ENCODE measurements around the gene TRAPPC12.
"Not testable (repeated sequence)": the region's sequence is repeated elsewhere in the genome, so short reads cannot be mapped to it uniquely, and the experiment has no call there.

TRAPPC12 gene

GRCh38 chr2:3449936-3450335 lies 70.4 kb downstream of the TRAPPC12 start:
- no peak overlapping the region for H3K9ac ChIP-seq (ENCODE audit: low read length)
- H3K27me3 ChIP-seq (ENCODE audit: control insufficient read depth in 1 of 2, insufficient read depth in 2 of 2, low read length in 2 of 2), result no peaks in the 10 kb centered on the region
- H3K36me3 ChIP-seq (ENCODE audit: insufficient read depth, low read length), result peaks cover 38% of the 10 kb centered on the region
- H3K27ac ChIP-seq (ENCODE audit: low read depth, low read length), result no peak overlapping the region
- H3K4me1 ChIP-seq (ENCODE audit: insufficient read depth, low read length), result peaks cover 8% of the 10 kb centered on the region
- H3K4me3 ChIP-seq (ENCODE audit: low read depth in 1 of 2, low read length in 2 of 2), result no peak overlapping the region
- H3K9me3 ChIP-seq (ENCODE audit: low read length), result no peaks in the 10 kb centered on the region

GRCh38 chr2:3450385-3451010 lies 71.0 kb downstream of the TRAPPC12 start:
- H3K9ac ChIP-seq (ENCODE audit: low read length), result no peak overlapping the region
- peaks cover 36% of the 10 kb centered on the region for H3K36me3 ChIP-seq (ENCODE audit: insufficient read depth, low read length)
- no peak overlapping the region for H3K27ac ChIP-seq (ENCODE audit: low read depth, low read length)
- H3K4me1 ChIP-seq (ENCODE audit: insufficient read depth, low read length), result peaks cover 8% of the 10 kb centered on the region
- H3K27me3 ChIP-seq (ENCODE audit: control insufficient read depth in 1 of 2, insufficient read depth in 2 of 2, low read length in 2 of 2), result no peaks in the 10 kb centered on the region
- H3K4me3 ChIP-seq (ENCODE audit: low read depth in 1 of 2, low read length in 2 of 2), result no peak overlapping the region
- no peaks in the 10 kb centered on the region for H3K9me3 ChIP-seq (ENCODE audit: low read length)

GRCh38 chr2:3451169-3451568 lies 71.7 kb downstream of the TRAPPC12 start:
- no peak overlapping the region for H3K27ac ChIP-seq (ENCODE audit: low read depth, low read length)
- peaks cover 30% of the 10 kb centered on the region for H3K36me3 ChIP-seq (ENCODE audit: insufficient read depth, low read length)
- no peaks in the 10 kb centered on the region for H3K27me3 ChIP-seq (ENCODE audit: control insufficient read depth in 1 of 2, insufficient read depth in 2 of 2, low read length in 2 of 2)
- peaks cover 8% of the 10 kb centered on the region for H3K4me1 ChIP-seq (ENCODE audit: insufficient read depth, low read length)
- H3K9ac ChIP-seq (ENCODE audit: low read length), result no peak overlapping the region
- H3K4me3 ChIP-seq (ENCODE audit: low read depth in 1 of 2, low read length in 2 of 2), result no peak overlapping the region
- no peaks in the 10 kb centered on the region for H3K9me3 ChIP-seq (ENCODE audit: low read length)

GRCh38 chr2:3451926-3452671 lies 72.6 kb downstream of the TRAPPC12 start:
- Histone ChIP-seq H3K4me3 (ENCODE audit: low read depth in 1 of 2, low read length in 2 of 2) (no peak overlapping the region), H3K9ac (ENCODE audit: low read length) (no peak overlapping the region), H3K4me1 (ENCODE audit: insufficient read depth, low read length) (peaks cover 8% of the 10 kb centered on the region), H3K9me3 (ENCODE audit: low read length) (no peaks in the 10 kb centered on the region), H3K27ac (ENCODE audit: low read depth, low read length) (no peak overlapping the region), H3K27me3 (ENCODE audit: control insufficient read depth in 1 of 2, insufficient read depth in 2 of 2, low read length in 2 of 2) (no peaks in the 10 kb centered on the region), H3K36me3 (ENCODE audit: insufficient read depth, low read length) (peaks cover 26% of the 10 kb centered on the region)

- Histone ChIP-seq H3K27me3 (ENCODE audit: control insufficient read depth in 1 of 2, insufficient read depth in 2 of 2, low read length in 2 of 2) (no peaks in the 10 kb centered on the region), H3K4me1 (ENCODE audit: insufficient read depth, low read length) (peaks cover 8% of the 10 kb centered on the region), H3K9ac (ENCODE audit: low read length) (no peak overlapping the region), H3K36me3 (ENCODE audit: insufficient read depth, low read length) (peaks cover 29% of the 10 kb centered on the region), H3K27ac (ENCODE audit: low read depth, low read length) (no peak overlapping the region), H3K4me3 (ENCODE audit: low read depth in 1 of 2, low read length in 2 of 2) (no peak overlapping the region), H3K9me3 (ENCODE audit: low read length) (no peaks in the 10 kb centered on the region)
These were observed 73.9 kb downstream of the TRAPPC12 start for GRCh38 chr2:3453190-3453999.

GRCh38 chr2:3454005-3454404 lies 74.5 kb downstream of the TRAPPC12 start:
- H3K27me3 ChIP-seq (ENCODE audit: control insufficient read depth in 1 of 2, insufficient read depth in 2 of 2, low read length in 2 of 2); H3K4me1 ChIP-seq (ENCODE audit: insufficient read depth, low read length); H3K4me3 ChIP-seq (ENCODE audit: low read depth in 1 of 2, low read length in 2 of 2); H3K9ac ChIP-seq (ENCODE audit: low read length); H3K9me3 ChIP-seq (ENCODE audit: low read length); H3K27ac ChIP-seq (ENCODE audit: low read depth, low read length): not testable (repeated sequence)
- peaks cover 34% of the 10 kb centered on the region for H3K36me3 ChIP-seq (ENCODE audit: insufficient read depth, low read length)

- Histone ChIP-seq H3K27ac (ENCODE audit: low read depth, low read length) (no peak overlapping the region), H3K4me3 (ENCODE audit: low read depth in 1 of 2, low read length in 2 of 2) (no peak overlapping the region), H3K9me3 (ENCODE audit: low read length) (no peaks in the 10 kb centered on the region), H3K27me3 (ENCODE audit: control insufficient read depth in 1 of 2, insufficient read depth in 2 of 2, low read length in 2 of 2) (no peaks in the 10 kb centered on the region), H3K9ac (ENCODE audit: low read length) (no peak overlapping the region), H3K36me3 (ENCODE audit: insufficient read depth, low read length) (peaks cover 30% of the 10 kb centered on the region), H3K4me1 (ENCODE audit: insufficient read depth, low read length) (peaks cover 8% of the 10 kb centered on the region)
These were observed 75.3 kb downstream of the TRAPPC12 start for GRCh38 chr2:3454802-3455201.

GRCh38 chr2:3456125-3456524 lies 76.6 kb downstream of the TRAPPC12 start:
- H3K36me3 ChIP-seq (ENCODE audit: insufficient read depth, low read length), result peaks cover 27% of the 10 kb centered on the region
- no peaks in the 10 kb centered on the region for H3K4me1 ChIP-seq (ENCODE audit: insufficient read depth, low read length)
- H3K4me3 ChIP-seq (ENCODE audit: low read depth in 1 of 2, low read length in 2 of 2), result no peak overlapping the region
- no peak overlapping the region for H3K27ac ChIP-seq (ENCODE audit: low read depth, low read length)
- H3K27me3 ChIP-seq (ENCODE audit: control insufficient read depth in 1 of 2, insufficient read depth in 2 of 2, low read length in 2 of 2), result no peaks in the 10 kb centered on the region
- no peak overlapping the region for H3K9ac ChIP-seq (ENCODE audit: low read length)
- no peaks in the 10 kb centered on the region for H3K9me3 ChIP-seq (ENCODE audit: low read length)

GRCh38 chr2:3457524-3458395 lies 78.3 kb downstream of the TRAPPC12 start:
- H3K4me3 ChIP-seq (ENCODE audit: low read depth in 1 of 2, low read length in 2 of 2), result no peak overlapping the region
- H3K36me3 ChIP-seq (ENCODE audit: insufficient read depth, low read length), result peaks cover 27% of the 10 kb centered on the region
- no peak overlapping the region for H3K9ac ChIP-seq (ENCODE audit: low read length)
- H3K9me3 ChIP-seq (ENCODE audit: low read length), result no peaks in the 10 kb centered on the region
- H3K4me1 ChIP-seq (ENCODE audit: insufficient read depth, low read length), result peaks cover 9% of the 10 kb centered on the region
- no peak overlapping the region for H3K27ac ChIP-seq (ENCODE audit: low read depth, low read length)
- no peaks in the 10 kb centered on the region for H3K27me3 ChIP-seq (ENCODE audit: control insufficient read depth in 1 of 2, insufficient read depth in 2 of 2, low read length in 2 of 2)

- no peaks in the 10 kb centered on the region for H3K27me3 ChIP-seq (ENCODE audit: control insufficient read depth in 1 of 2, insufficient read depth in 2 of 2, low read length in 2 of 2)
- no peak overlapping the region for H3K27ac ChIP-seq (ENCODE audit: low read depth, low read length)
- H3K9me3 ChIP-seq (ENCODE audit: low read length), result no peaks in the 10 kb centered on the region
- H3K9ac ChIP-seq (ENCODE audit: low read length), result no peak overlapping the region
- no peak overlapping the region for H3K4me3 ChIP-seq (ENCODE audit: low read depth in 1 of 2, low read length in 2 of 2)
- peaks cover 25% of the 10 kb centered on the region for H3K36me3 ChIP-seq (ENCODE audit: insufficient read depth, low read length)
- peaks cover 11% of the 10 kb centered on the region for H3K4me1 ChIP-seq (ENCODE audit: insufficient read depth, low read length)
These were observed 79.1 kb downstream of the TRAPPC12 start for GRCh38 chr2:3458396-3459184.

Data from muscle layer of colon (tissue), 2 donors.